OCI-LY1 (cell line): Measurements from ENCODE around the gene ABCC6.

ENCODE experiments used
- H2AFZ ChIP-seq: fragments of 200-600 bp; sonication (generic), shearing (Covaris generic); 2 replicates; pipeline ENCODE4 v1.6.0; 2014; ENCODE audit warnings: antibody characterized with exemption, mild to moderate bottlenecking, low read length
- H3F3A ChIP-seq: fragments of 200-600 bp; sonication (generic), shearing (Covaris generic); 2 replicates; pipeline ENCODE4 v1.6.0; 2014; ENCODE audit warnings: mild to moderate bottlenecking, antibody characterized with exemption, low read length, moderate library complexity; ENCODE audit not compliant: insufficient read depth
- H3K27ac ChIP-seq: fragments of 200-600 bp; sonication (generic); 2 replicates; pipeline ENCODE4 v1.5.1; 2014; ENCODE audit warnings: low read length, mixed run types, mild to moderate bottlenecking, low read depth; ENCODE audit not compliant: poor library complexity, severe bottlenecking
- H3K27me3 ChIP-seq: fragments of 200-600 bp; sonication (generic); 2 replicates; pipeline ENCODE4 v1.6.0; 2014; ENCODE audit warnings: antibody characterized with exemption, mild to moderate bottlenecking, low read length, moderate library complexity; ENCODE audit not compliant: insufficient read depth
- H3K36me3 ChIP-seq: fragments of 200-600 bp; sonication (generic); 2 replicates; pipeline ENCODE4 v1.6.1; 2014; ENCODE audit warnings: mild to moderate bottlenecking, antibody characterized with exemption, low read length, moderate library complexity, mixed read lengths; ENCODE audit not compliant: insufficient read depth
- H3K4me1 ChIP-seq: fragments of 200-600 bp; sonication (generic); 2 replicates; pipeline ENCODE4 v1.5.1; 2014; ENCODE audit warnings: mild to moderate bottlenecking, low read length, moderate library complexity; ENCODE audit not compliant: insufficient read depth, severe bottlenecking
- H3K4me2 ChIP-seq: fragments of 200-600 bp; sonication (generic), shearing (Covaris generic); 2 replicates; pipeline ENCODE4 v1.6.1; 2014; ENCODE audit warnings: low read length
- H3K4me3 ChIP-seq: fragments of 200-600 bp; sonication (generic); 2 replicates; pipeline ENCODE4 v1.5.1; 2014; ENCODE audit warnings: low read length, low read depth, mild to moderate bottlenecking, mixed read lengths; ENCODE audit not compliant: poor library complexity, severe bottlenecking
- H3K79me2 ChIP-seq: fragments of 200-600 bp; shearing (Covaris generic); 2 replicates; pipeline ENCODE4 v1.6.1; 2016; ENCODE audit warnings: mixed run types, low read length, mixed read lengths; ENCODE audit not compliant: insufficient read depth
- H3K9ac ChIP-seq: fragments of 200-600 bp; sonication (generic), shearing (Covaris generic); 2 replicates; pipeline ENCODE4 v1.6.1; 2014; ENCODE audit warnings: mild to moderate bottlenecking, low read length, mixed read lengths
- H3K9me2 ChIP-seq: fragments of 200-600 bp; sonication (generic), shearing (Covaris generic); 2 replicates; pipeline ENCODE4 v1.6.1; 2014; ENCODE audit warnings: low read depth, mild to moderate bottlenecking, low read length, mixed read lengths
- H3K9me3 ChIP-seq: fragments of 200-600 bp; shearing (Covaris generic); 2 replicates; pipeline ENCODE4 v1.6.1; 2014; ENCODE audit warnings: low read length, mixed read lengths
- H4K20me1 ChIP-seq: fragments of 200-600 bp; sonication (generic), shearing (Covaris generic); 2 replicates; pipeline ENCODE4 v1.6.0; 2016; ENCODE audit warnings: mild to moderate bottlenecking, low read length; ENCODE audit not compliant: insufficient read depth
- CTCF ChIP-seq: fragments of 200-600 bp; sonication (generic), shearing (Covaris generic); IDR thresholded peaks from 2 replicates; pipeline ENCODE4 v1.5.1; 2017; ENCODE audit warnings: mild to moderate bottlenecking, antibody characterized with exemption, low read length, moderate library complexity, mixed read lengths
- EZH2 ChIP-seq: fragments of 200-600 bp; sonication (generic), shearing (Covaris generic); IDR thresholded peaks from 2 replicates; pipeline ENCODE4 v1.8.0; 2017; ENCODE audit warnings: borderline replicate concordance, mixed run types, mild to moderate bottlenecking, antibody characterized with exemption, low read length, moderate library complexity, mixed read lengths

Gene ABCC6

GRCh38 chr16:16176328-16176727 is 47.0 kb downstream of the ABCC6 start:
- Histone ChIP-seq H3K9me2 (no peaks in the 10 kb centered on the region), H3K4me3 (no peak overlapping the region), H4K20me1 (no peaks in the 10 kb centered on the region), H3K9me3 (no peaks in the 10 kb centered on the region), H3K4me1 (no peaks in the 10 kb centered on the region), H3K79me2 (no peaks in the 10 kb centered on the region), H3K36me3 (no peaks in the 10 kb centered on the region), H3K9ac (no peak overlapping the region), H3K27ac (no peak overlapping the region), H3K4me2 (no peak overlapping the region), H3F3A (no peaks in the 10 kb centered on the region), H2AFZ (no peak overlapping the region), H3K27me3 (no peaks in the 10 kb centered on the region; the same call in 1 of the 2 replicates)
- no peak for TF ChIP-seq CTCF
- TF ChIP-seq EZH2 = no peak

DNA sequence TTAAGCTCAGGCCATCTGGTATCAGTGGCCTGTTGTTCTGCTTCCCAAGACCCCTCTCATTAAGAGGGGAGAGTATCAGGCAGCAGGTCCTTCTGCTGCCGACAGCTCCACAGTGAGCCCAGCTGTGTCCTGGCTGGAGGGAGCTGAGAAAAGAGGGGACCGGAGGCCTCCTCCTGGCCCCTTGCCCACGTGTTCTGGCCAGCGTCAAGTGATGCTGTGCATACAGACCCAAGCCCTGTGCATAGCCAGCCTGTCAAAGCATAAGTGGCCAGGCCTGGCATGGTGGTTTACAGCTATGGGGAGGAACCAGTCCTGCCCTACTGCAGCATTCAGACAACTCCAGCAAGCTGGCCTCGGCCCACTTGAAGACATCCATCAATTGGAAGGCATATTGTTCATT is 48.0 kb downstream of the ABCC6 start:
- H3K9me2 ChIP-seq = no peaks in the 10 kb centered on the region
- no peak for TF ChIP-seq CTCF
- no peak for TF ChIP-seq EZH2
- H3K36me3 ChIP-seq = no peaks in the 10 kb centered on the region
- H2AFZ ChIP-seq = no peak overlapping the region
- no peaks in the 10 kb centered on the region for H3K79me2 ChIP-seq
- H3K9ac ChIP-seq = no peak overlapping the region
- H3K4me3 ChIP-seq = no peak overlapping the region
- H3K4me2 ChIP-seq = no peak overlapping the region
- no peaks in the 10 kb centered on the region for H4K20me1 ChIP-seq
- no peaks in the 10 kb centered on the region; the same call in 1 of the 2 replicates for H3K27me3 ChIP-seq
- no peaks in the 10 kb centered on the region for H3K9me3 ChIP-seq
- H3K27ac ChIP-seq = no peak overlapping the region
- no peaks in the 10 kb centered on the region for H3K4me1 ChIP-seq
- H3F3A ChIP-seq = no peaks in the 10 kb centered on the region

DNA sequence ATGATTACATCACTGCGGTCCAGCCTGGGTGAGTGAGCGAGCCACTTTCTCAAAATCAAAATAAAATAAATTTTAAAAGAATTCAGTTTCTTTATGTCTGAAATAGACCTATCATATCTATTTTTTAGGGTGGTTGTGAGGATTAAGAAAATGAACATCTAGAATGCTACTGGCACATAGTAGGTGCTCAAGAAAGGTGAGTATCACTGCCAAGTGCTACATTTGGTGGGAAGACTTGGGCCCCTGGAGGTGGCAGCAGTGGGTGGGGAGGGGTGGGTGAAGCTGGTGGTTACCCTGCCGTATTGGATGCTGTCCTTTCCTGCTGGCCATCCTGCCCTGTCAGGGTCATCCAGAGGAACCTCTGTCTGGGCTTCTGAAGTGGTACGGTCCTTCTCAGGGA is 50.3 kb downstream of the ABCC6 start:
- H3K9me3 ChIP-seq = no peaks in the 10 kb centered on the region
- H3K27ac ChIP-seq = no peak overlapping the region
- no peaks in the 10 kb centered on the region for H4K20me1 ChIP-seq
- no peaks in the 10 kb centered on the region for H3F3A ChIP-seq
- no peak overlapping the region for H3K4me2 ChIP-seq
- H3K4me3 ChIP-seq = no peak overlapping the region
- H3K27me3 ChIP-seq = no peaks in the 10 kb centered on the region
- no peak overlapping the region for H2AFZ ChIP-seq
- no peaks in the 10 kb centered on the region for H3K4me1 ChIP-seq
- TF ChIP-seq EZH2 = no peak
- TF ChIP-seq CTCF = no peak
- H3K9me2 ChIP-seq = no peaks in the 10 kb centered on the region
- no peak overlapping the region for H3K9ac ChIP-seq
- no peaks in the 10 kb centered on the region for H3K79me2 ChIP-seq
- H3K36me3 ChIP-seq = no peaks in the 10 kb centered on the region
